Hematopoietic multipotent progenitor cell treated with erythropoietin and hydrocortisone succinate and interleukin-3 and kit ligand, for 4 days (in vitro differentiated cells): ENCODE measurements around the gene NCOA1.
"Not testable (repeated sequence)": the region's sequence is repeated elsewhere in the genome, so short reads cannot be mapped to it uniquely, and the experiment has no call there.

Source experiments
- DNase-seq: peaks from one replicate; pipeline ENCODE4 v3.0.0-alpha.2; 2015

The NCOA1 gene

DNA sequence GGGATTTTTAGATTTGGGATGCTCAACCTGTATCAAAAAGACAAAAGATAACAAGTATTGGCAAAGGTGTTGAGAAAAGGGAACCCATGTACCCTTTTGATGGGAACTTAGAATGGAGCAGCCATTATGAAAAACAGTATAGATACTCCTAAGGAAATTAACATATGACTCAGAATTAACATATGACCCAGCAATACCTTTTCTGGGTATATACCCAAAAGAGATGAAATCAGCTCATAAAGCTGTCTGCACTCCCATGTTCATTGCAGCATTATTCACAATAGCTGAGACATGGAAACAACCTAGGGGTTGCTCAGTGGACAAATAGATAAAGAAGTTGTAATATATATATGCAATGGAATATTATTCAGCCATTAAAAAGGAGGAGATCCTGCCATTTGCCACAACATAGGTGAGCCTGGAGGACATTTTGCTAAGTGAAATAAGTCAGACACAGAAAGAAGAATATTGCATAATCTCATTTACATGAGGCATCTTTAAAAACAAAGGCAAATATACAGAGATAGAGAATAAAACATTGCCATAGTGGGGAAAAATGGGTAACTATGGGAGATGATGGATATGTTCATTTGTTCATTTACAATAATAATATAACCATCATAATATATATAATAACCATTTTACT is 160.1 kb downstream of the NCOA1 start:
- DNase-seq: no peak

DNA sequence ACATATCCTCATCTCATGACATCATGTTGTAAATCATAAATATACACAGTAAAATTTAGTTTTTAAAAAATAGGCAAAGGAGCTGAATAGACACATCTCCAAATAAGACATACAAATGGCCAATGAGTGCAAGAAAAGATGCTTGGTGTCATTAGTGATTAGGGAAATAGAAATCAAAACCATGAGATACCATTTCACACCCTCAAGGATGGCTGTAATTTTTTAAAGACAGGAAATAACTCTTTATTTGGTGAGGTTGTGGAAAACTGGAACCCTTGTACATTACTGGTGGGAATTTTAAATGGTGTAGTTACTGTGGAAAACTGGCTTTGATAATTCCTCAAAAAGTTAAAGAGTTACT is 160.6 kb downstream of the NCOA1 start:
- DNase-seq: no peak

DNA sequence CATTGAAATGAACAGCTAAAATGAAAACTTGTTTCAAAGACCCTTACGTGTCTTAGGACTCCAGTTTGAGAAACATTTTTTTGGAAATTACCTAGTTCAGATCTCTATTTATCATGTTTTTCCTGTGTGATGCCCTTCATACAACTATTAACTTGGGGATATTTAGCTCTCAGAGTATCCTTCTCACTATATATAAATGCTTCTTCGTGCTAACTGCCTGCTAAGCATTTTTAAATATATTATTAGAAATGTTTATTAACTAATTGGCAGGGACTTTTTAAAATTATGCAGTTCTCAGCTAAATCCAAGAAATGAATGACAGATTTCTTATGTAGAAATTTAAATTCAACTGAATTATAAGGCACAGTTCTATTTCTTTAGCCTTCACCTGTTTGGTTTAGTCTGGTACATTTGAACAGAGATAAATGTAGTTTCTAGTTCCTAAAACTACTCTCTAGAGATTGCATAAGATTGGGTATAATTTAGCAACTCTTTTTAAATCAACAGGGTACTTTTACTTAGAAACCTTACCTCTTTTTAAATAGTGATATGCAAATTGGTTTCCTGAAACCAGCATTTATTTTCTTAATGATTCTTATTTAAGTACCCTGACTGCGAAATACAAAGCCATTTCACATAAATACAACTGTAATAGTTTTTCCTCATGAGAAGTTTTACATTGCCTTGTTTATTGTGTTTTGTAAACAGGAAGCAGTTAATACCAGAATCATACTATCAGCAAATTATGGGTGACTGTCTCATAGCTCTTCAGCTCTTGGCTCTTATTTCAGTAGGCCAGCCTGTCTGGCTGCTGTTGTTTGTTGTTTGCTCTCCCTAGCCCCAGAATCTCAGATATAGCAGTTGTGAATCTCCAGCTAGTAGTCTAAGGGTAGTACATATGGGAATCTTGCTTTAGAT is 161.5 kb downstream of the NCOA1 start:
- DNase-seq: peak; percentile 60

GRCh38 chr2:24657818-24658217 is 166.8 kb downstream of the NCOA1 start:
- no peak for DNase-seq

DNA sequence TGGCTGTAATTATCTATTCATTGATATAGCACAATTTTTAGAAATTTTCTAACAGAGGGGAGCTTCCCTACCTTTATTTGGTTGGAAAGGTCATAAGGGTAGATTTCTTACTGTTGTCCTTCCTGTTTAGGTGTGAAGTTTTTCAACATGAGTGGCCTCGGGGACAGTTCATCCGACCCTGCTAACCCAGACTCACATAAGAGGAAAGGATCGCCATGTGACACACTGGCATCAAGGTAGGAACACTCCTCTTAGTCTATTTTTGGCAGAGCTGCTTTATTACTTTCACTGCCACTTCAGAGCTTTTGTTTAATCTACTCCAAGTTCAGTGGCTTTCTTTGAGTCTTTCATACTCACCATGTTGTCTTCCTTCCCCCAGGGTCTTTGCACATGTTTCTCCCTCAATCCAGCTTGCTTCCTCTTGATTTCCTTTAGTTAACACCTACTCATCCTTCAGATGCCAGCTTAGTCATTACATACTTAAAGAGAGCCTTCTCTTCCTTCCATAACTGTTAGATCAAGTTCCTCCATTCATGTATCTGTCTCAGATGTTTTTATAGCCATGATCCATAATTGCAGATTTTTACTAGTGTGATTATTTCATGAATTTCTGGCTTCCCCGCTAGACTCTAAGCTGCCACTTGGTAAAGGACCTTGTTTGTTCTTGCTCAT is 167.6 kb downstream of the NCOA1 start:
- no peak for DNase-seq

DNA sequence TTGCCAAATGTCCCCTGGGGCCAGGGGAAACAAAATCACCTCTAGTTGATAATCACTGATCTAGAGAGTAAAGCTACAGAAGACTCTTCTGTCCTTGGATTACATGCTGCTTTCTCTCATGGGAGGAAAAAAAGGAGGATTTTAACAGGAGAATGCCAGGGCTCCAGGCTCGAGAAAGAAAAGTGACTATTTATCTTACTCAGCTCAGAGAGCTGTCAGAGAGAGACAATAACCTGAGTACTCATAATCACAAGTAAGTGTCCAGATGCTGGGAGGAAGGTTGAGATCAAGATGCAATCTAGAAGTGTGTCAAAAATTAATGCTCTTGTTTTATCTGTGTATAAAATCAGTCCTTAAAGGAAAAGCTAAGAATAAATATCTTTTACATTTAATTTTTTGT is 168.8 kb downstream of the NCOA1 start:
- no peak for DNase-seq

- no peak for DNase-seq
Observed at GRCh38 chr2:24667542-24667941, 176.5 kb downstream of the NCOA1 start.

- DNase-seq: no peak
Observed at GRCh38 chr2:24671230-24671629, 180.2 kb downstream of the NCOA1 start.

GRCh38 chr2:24672589-24672988 is 181.5 kb downstream of the NCOA1 start:
- no peak for DNase-seq

GRCh38 chr2:24675338-24675737 is 184.3 kb downstream of the NCOA1 start:
- DNase-seq: no peak

DNA sequence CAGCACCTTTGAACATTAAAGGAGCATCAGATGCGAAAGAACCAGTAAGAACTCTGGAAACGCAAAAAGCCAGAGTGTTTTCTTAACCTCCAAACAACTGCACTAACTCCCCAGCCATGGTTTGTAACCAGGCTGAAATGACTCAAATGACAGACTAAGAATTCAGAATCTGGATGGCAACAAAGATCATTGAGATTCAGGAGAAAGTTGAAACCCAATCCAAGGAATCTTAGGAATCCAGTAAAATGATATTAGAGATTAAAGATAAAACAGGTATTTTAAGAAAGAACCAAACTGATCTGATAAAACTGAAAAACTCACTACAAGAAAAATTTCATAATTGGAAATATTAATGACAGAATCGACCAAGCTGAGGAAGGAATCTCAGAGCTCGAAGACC is 185.4 kb downstream of the NCOA1 start:
- DNase-seq: no peak

GRCh38 chr2:24678066-24678465 is 187.0 kb downstream of the NCOA1 start:
- not testable (repeated sequence) for DNase-seq

DNA sequence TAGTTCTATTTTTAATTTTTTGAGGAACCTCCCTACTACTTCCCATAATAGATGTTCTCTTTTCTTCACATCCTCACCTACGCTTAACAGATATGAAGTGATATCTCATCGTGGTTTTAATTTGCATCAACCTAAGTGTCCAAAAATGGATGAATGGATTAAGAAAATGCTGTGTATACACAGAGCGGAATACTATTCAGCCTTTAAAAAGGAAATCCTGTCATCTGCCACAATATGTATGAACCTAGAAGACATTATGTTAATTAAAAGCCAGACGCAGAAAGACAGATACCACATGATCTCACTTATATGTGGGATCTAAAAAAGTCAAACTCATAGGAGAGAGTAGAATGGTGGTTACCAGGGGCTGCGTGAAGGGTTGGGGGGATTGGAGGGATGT is 189.1 kb downstream of the NCOA1 start:
- DNase-seq: no peak

DNA sequence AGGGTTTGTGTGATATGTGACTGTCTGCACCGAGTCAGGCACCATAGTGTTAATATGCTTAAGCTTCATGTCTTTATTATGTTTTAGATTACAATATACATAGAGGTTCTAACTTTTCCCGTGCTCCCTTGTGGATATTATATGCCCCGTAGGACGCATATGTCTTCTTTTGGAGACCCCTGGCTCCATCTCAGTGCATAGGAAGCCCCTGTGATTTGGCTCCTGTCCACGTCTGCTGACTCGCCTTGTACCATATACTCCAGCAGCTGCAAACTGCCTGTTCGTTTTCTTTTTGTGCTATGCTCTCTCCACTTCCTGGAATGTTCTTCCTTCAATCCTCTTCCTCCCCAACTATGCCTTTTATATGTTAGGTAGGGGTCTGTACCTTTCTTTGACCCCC is 191.2 kb downstream of the NCOA1 start:
- no peak for DNase-seq

- no peak for DNase-seq
Observed at GRCh38 chr2:24683408-24683807, 192.4 kb downstream of the NCOA1 start.

- DNase-seq: no peak
Observed at GRCh38 chr2:24690524-24690923, 199.5 kb downstream of the NCOA1 start.

DNA sequence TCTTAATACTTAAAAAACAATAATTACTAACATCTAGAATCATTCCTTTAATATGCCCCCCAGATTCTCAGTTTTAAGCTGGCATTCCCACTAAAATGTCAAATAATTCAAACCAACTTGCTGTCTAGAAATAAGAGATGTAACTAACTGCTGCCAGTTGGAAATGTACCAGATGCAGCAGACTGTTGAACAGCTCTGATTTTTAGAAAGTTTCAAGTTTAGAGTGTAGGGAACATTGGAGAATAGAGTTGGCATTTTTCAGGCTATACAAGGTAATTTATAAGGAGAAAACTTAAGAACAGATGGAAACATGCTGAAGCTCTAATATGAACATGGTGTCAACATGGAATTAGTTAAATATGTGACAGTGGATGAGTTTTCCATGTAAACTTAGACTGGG is 200.8 kb downstream of the NCOA1 start:
- DNase-seq: no peak

DNA sequence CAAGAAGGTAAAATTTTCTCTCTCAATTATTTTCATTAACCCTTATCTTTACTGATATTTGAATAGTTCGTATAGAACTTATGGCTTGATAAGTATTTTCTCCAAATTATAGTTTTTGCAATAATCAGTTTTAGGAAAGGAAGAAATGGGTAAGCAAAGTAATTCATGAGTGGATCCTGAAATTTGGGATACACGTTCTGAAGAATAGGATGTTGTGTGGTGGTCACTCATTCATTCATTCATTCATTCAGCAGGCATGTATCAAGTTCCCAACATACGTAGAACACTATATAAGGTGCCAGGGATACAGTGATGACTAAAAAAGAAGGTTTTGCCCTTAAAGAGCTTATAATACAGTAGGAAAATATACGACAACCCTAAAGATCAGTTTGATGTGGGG is 206.7 kb downstream of the NCOA1 start:
- DNase-seq: no peak

- no peak for DNase-seq
Observed at GRCh38 chr2:24702800-24703199, 211.7 kb downstream of the NCOA1 start.

- DNase-seq: no peak
Observed at GRCh38 chr2:24704692-24705091, 213.6 kb downstream of the NCOA1 start.

- DNase-seq: no peak
Observed at GRCh38 chr2:24707143-24707542, 216.1 kb downstream of the NCOA1 start.

DNA sequence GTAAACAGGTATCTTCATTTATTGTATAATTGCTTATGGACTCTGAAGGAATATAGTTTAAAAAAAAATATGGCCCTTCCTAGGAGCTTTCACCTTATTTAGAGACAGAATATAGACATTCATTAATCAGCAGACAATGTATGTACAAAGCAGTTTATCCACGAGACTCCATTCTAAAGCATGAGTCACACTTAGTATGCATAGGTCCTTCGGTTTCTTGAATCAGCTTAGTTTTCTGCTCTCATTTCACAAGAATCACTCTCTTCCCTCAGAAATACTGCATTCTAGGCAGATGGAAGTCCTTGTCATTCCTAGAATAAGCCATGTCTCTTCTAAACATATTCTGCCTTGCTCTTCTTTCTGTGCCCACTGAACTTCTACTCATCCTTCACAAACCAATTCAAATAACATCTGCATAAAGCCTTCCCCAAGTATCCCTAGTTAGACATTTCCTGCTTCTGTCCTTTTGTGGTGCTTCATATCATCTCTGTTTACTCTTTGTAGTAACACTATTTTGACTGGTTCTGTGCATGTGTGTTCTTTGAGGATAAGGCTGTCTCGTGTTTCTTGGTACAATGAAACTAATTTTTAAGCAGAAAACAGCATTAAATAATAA is 217.6 kb downstream of the NCOA1 start:
- DNase-seq: no peak

- DNase-seq: no peak
Observed at GRCh38 chr2:24710806-24711205, 219.8 kb downstream of the NCOA1 start.

GRCh38 chr2:24711865-24712264 is 220.8 kb downstream of the NCOA1 start:
- DNase-seq: no peak
